GM18519 (cell line): ENCODE results near the gene PIP5K1A.
"Not testable (repeated sequence)": the region's sequence is repeated elsewhere in the genome, so short reads cannot be mapped to it uniquely, and the experiment has no call there.

Experiments
- ATAC-seq: cut with Tn5 transposase; IDR thresholded peaks from one replicate; pipeline ENCODE4 v1.9.1; 2021; ENCODE audit warnings: mild to moderate bottlenecking, moderate library complexity; ENCODE audit not compliant: unreplicated experiment, low FRiP score

PIP5K1A gene

GRCh38 chr1:151198254-151199127 lies at the start of gene PIP5K1A:
Gene PIP5K1A, plus strand, starts transcription at chr1:151198552. Its CDS starts 445 bp downstream, at chr1:151198997.
- ATAC-seq: peak; percentile 64

- no peak for ATAC-seq
Measured at GRCh38 chr1:151156515-151156819, 41.9 kb upstream of the PIP5K1A start, which contains the start of gene TNFAIP8L2. Gene TNFAIP8L2, plus strand, starts transcription at chr1:151156649. Its CDS starts 2,049 bp downstream, at chr1:151158698.

GRCh38 chr1:151157067-151157531 lies 41.3 kb upstream of the PIP5K1A start:
- no peak for ATAC-seq

- no peak for ATAC-seq
Measured at GRCh38 chr1:151158326-151158725, 40.0 kb upstream of the PIP5K1A start.

GRCh38 chr1:151158751-151159251 lies 39.6 kb upstream of the PIP5K1A start:
- ATAC-seq: no peak

- no peak for ATAC-seq
Measured at GRCh38 chr1:151159373-151159772, 39.0 kb upstream of the PIP5K1A start.

GRCh38 chr1:151164732-151165280 lies 33.5 kb upstream of the PIP5K1A start:
- ATAC-seq: no peak

GRCh38 chr1:151165281-151165737 lies 33.0 kb upstream of the PIP5K1A start:
- no peak for ATAC-seq

- peak; percentile 79 for ATAC-seq
Measured at GRCh38 chr1:151165738-151166504, 32.4 kb upstream of the PIP5K1A start, which contains the start of the genes LYSMD1 and SCNM1. Gene LYSMD1, minus strand, starts transcription at chr1:151165902. Its CDS starts 644 bp downstream, at chr1:151165258. Gene SCNM1, plus strand, starts transcription at chr1:151166144. Its CDS starts 9 bp downstream, at chr1:151166153.

- ATAC-seq: no peak
Measured at GRCh38 chr1:151166505-151166956, 31.8 kb upstream of the PIP5K1A start.

GRCh38 chr1:151167116-151167515 lies 31.2 kb upstream of the PIP5K1A start:
- ATAC-seq: no peak

GRCh38 chr1:151171190-151171589 lies 27.2 kb upstream of the PIP5K1A start:
- ATAC-seq: no peak

- no peak for ATAC-seq
Measured at GRCh38 chr1:151175041-151175741, 23.2 kb upstream of the PIP5K1A start.

GRCh38 chr1:151175863-151176262 lies 22.5 kb upstream of the PIP5K1A start, which contains the start of gene TMOD4:
Gene TMOD4, minus strand, starts transcription at chr1:151175981. Its CDS starts 1,106 bp downstream, at chr1:151174875.
- no peak for ATAC-seq

- ATAC-seq: no peak
Measured at GRCh38 chr1:151176514-151177045, 21.8 kb upstream of the PIP5K1A start.

- no peak for ATAC-seq
Measured at GRCh38 chr1:151184211-151184610, 14.1 kb upstream of the PIP5K1A start.

GRCh38 chr1:151187205-151187604 lies 11.1 kb upstream of the PIP5K1A start:
- no peak for ATAC-seq

- ATAC-seq: not testable (repeated sequence)
Measured at GRCh38 chr1:151188667-151189066, 9.7 kb upstream of the PIP5K1A start.

- ATAC-seq: peak; percentile 69
Measured at GRCh38 chr1:151189637-151190445, 8.5 kb upstream of the PIP5K1A start, which contains the start of gene VPS72. Gene VPS72, minus strand, starts transcription at chr1:151190197. Its CDS starts 76 bp downstream, at chr1:151190121.
